Hematopoietic multipotent progenitor cell (in vitro differentiated cells): ENCODE measurements around the gene WNT6. TPM values are rescaled to one million over a fixed set of nuclear protein-coding genes. Genes with fewer than 3 reads are reported as not detected.

Source experiments
- DNase-seq, 3 donors: peaks; one replicate each; pipeline ENCODE4 v3.0.0-alpha.2; 2011 to 2015; ENCODE audit warnings: low read depth in 2 of 3, low spot score in 2 of 3
- total RNA-seq: library from RNA; depleted of rRNA; stranded (reverse); fragments of >200 nt; gene quantifications from one replicate; pipeline ENCODE4 v1.2.3, GENCODE V29; 2012

Gene WNT6
- total RNA-seq, 1 donor: 0.27 TPM

GRCh38 chr2:218856167-218856895 is 3.3 kb upstream of the WNT6 start:
- no peak for DNase-seq

GRCh38 chr2:218856896-218857243 is 2.7 kb upstream of the WNT6 start:
- no peak for DNase-seq

GRCh38 chr2:218857371-218858137 is 2.1 kb upstream of the WNT6 start:
- DNase-seq: no peak

DNA sequence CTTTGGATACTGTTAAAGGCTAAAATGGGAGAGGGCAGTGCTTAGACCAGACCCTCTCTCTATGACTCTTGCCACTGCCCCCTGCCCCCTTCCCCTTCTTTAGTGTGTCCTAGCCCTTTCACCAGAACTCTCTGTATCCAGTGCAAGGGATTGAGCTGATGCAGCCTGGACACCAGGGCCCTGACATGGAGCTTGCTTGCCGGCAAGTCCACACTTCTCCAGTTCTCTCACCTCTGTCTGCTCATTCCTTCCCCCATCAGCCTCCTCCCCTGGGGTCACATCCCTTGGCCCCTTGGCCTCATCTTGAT is 1.5 kb upstream of the WNT6 start:
- no peak for DNase-seq

DNA sequence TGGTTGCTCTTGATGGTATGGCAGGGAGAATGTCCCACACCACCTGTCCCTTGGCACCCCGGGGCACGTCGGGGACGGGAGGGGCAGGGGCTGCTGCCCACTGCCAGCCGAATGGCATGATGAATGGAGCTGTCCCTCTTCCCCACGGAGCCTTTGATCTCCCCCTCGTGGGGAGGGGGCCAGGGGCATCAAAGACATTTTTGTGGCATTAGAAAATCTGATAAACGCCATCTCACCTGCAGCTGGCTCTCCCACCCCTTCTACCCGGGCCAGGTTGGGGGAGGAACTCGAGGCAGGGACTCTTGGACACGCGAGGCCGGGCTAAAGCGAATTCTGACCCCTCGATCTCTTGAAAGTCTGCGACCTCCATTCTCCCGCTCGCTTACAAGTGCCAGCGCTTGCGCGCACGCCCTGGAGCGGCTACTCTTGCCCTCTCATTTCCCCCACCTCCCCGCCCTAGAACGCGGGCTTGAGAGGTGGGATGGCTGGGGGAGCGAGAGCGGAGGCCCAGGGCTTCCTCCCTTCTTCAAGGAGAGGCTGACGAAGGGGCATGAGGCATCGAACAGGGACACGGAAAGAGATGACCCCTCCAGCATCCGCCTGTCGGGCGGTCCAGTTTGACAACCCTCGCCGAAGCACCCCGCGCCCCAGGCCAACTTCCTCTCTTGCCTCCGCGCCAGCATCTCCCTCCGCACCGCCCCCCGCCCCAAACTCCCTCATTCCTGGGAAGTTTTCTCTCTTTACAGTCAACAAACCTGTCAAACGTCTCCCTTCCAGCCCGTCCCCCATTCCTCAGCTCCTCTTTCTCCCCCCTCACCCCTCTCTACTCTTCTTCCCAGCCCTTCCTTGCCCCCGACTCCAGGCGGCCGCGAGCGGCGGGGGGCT is 692 bp upstream of the WNT6 start:
- DNase-seq: no peak

DNA sequence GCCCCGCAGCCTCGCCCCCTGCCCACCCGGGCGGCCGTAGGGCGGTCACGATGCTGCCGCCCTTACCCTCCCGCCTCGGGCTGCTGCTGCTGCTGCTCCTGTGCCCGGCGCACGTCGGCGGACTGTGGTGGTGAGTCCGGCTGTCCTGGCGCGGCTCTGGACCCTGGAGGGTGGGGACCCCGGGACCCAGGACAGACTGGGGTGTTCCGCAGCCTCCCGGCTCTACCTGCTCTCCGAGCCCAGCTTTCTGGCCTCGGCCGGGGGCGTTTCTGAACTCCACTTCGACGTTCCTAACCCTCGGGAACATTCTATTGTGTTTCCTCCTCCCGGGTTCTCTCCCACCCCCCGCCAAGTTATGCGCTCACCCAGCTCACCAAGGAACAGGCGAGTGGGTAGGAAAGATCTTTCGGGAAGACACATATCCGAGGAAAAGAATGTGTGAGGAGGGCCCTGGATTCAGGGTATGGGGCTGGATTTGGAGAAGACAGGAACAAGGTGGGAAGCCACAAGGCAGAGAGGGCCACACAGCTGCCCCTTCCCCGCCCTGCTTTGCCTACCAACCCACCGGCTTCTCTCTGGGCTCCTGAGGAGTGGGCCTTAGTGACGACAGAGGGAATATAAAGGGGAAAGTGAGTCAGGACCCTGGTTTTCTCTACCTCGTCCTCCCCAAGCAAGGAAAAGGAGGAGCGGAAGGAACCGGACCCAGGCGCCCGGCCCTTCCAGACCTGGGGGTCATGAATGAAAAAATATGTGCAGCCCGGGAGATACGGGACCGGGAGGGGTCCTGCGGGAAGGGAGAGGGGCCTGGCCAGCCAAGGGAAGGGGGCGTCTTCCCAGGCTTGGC is 605 bp downstream of the WNT6 start:
- no peak for DNase-seq

- peak in 2 of 3 donors; percentile 68 to 69 for DNase-seq
Observed at GRCh38 chr2:218860950-218861381, 1.4 kb downstream of the WNT6 start.

DNA sequence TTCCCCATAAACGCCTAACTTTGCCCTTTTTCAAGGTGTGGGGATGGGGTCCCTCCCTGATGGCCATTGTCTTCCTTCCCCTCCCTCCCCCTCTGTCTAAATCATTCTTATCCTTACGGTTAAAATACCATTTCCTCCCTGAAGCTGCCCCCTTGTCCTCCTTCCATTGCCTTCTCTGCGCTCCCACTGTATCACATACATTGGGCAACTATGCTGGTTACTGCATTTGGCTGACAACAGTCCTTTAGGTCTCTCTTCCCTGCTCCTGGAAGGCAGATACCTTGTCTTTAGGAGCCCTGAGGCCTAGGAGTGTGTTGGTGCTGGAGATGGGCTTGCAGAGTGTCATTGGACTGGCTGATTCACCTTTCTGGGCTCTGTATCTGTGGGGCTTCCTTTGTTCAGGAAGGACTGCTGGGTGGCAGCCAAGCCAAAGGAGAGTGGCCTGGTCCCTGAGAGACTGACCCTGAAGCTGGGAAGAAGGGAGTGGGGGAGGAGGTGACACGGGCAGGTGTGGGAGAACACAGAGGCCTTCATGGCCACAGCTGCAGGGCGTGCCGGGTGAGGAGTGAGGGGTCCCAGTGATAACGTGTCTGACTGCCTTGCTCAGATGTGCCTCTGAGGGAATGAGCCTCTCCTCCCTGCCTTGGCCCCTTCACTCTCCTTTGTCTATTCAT is 2.2 kb downstream of the WNT6 start:
- no peak for DNase-seq

GRCh38 chr2:218863021-218863520 is 3.5 kb downstream of the WNT6 start:
- no peak for DNase-seq

DNA sequence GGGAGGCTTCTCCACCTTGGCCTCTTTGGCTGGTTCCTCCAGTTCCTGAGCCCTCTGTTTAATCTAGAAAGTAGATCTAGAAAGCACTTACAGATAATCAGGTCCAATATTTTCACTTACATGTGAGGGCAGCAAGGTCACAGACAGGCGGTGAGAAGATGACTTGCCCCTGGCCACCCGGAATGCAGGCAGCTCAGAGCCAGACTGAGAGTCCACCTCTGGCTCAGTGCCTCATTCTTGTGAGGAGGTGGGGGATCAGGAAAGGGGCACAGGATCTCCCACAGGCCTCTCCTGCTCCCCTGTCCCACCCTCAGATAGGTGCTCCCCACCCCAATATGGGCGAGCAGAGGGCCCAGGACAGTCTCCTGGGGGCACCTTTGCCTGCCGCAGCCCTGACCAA is 5.8 kb downstream of the WNT6 start:
- no peak for DNase-seq

GRCh38 chr2:218865999-218866398 is 6.4 kb downstream of the WNT6 start:
- DNase-seq: no peak

DNA sequence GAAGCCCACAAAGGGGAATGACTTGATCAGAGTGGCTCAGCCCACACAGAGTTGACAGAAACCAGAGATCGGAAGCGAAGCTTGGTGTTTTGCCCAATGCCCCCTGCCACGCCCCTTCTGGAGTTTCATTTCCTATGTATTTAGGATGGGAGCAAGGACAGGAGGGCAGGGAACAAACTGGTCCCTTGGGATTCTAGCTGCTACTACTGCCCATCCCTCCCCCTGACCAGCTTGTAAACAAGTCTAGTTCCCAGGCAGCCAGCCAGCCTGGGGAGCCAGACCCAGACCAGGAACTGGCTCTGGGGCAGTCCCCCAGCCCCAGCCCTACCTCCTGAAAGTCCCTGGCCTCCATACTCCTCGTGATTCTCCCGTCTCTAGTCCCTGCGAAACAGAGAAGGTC is 8.3 kb downstream of the WNT6 start:
- no peak for DNase-seq

- DNase-seq: no peak
Observed at GRCh38 chr2:218869064-218869463, 9.5 kb downstream of the WNT6 start.

GRCh38 chr2:218870984-218871344 is 11.4 kb downstream of the WNT6 start:
- DNase-seq: no peak

- no peak for DNase-seq
Observed at GRCh38 chr2:218871345-218872302, 12.0 kb downstream of the WNT6 start.

GRCh38 chr2:218872645-218873358 is 13.2 kb downstream of the WNT6 start:
- DNase-seq: no peak

DNA sequence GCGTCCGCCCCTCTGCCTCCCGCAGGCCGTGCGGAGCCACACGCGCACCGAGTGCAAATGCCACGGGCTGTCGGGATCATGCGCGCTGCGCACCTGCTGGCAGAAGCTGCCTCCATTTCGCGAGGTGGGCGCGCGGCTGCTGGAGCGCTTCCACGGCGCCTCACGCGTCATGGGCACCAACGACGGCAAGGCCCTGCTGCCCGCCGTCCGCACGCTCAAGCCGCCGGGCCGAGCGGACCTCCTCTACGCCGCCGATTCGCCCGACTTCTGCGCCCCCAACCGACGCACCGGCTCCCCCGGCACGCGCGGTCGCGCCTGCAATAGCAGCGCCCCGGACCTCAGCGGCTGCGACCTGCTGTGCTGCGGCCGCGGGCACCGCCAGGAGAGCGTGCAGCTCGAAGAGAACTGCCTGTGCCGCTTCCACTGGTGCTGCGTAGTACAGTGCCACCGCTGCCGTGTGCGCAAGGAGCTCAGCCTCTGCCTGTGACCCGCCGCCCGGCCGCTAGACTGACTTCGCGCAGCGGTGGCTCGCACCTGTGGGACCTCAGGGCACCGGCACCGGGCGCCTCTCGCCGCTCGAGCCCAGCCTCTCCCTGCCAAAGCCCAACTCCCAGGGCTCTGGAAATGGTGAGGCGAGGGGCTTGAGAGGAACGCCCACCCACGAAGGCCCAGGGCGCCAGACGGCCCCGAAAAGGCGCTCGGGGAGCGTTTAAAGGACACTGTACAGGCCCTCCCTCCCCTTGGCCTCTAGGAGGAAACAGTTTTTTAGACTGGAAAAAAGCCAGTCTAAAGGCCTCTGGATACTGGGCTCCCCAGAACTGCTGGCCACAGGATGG is 14.0 kb downstream of the WNT6 start:
- DNase-seq: peak in 1 of 3 donors; percentile 40
